ENCODE measurements around the gene PABPN1L. TPM values are rescaled to one million over a fixed set of nuclear protein-coding genes. Genes with fewer than 3 reads are reported as not detected.

The PABPN1L gene
- total RNA-seq: not detected in 2 replicates

DNA sequence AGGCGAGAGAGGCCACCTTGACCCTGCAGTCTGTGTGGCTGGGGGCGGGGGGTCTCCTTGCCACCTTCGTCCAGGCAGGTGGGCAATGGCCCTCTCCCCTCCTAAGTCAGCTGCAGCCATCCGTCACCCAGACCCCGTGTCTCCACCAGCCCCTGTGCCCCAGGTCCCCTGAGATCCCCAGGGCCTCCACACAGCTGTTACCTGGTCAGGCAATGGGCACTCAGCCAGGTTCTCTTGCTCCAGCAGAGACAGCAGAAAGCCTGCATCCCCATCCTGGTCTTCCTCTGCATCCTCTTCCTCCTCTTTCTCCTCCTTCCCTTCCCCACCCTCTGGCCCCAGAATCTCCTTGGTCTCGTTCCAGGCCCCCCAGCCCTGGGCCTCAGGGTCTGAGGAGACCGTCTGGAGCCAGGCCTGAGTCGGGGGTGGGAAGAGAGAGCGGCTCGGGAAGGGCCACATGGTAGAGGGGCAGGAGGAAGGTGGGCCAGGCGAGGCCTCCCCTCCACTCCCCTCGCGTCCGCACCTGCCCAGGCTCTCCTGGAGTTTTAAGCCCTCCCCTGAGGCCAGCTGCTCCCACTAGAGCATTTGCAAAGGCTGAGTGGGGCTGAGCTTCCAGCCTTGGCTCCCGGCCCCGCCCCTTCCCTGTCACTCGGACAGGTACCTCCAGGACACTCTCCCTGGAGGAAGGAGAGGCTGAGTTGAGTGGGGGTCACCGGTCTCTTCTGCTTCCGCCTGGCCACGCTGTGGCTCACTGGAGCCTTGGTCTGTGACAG lies at the start of gene PABPN1L:
PABPN1L (minus strand) TSS at position 510 of the 770 bp plus-strand sequence; CDS start at position 456, 54 bp downstream.

DNA sequence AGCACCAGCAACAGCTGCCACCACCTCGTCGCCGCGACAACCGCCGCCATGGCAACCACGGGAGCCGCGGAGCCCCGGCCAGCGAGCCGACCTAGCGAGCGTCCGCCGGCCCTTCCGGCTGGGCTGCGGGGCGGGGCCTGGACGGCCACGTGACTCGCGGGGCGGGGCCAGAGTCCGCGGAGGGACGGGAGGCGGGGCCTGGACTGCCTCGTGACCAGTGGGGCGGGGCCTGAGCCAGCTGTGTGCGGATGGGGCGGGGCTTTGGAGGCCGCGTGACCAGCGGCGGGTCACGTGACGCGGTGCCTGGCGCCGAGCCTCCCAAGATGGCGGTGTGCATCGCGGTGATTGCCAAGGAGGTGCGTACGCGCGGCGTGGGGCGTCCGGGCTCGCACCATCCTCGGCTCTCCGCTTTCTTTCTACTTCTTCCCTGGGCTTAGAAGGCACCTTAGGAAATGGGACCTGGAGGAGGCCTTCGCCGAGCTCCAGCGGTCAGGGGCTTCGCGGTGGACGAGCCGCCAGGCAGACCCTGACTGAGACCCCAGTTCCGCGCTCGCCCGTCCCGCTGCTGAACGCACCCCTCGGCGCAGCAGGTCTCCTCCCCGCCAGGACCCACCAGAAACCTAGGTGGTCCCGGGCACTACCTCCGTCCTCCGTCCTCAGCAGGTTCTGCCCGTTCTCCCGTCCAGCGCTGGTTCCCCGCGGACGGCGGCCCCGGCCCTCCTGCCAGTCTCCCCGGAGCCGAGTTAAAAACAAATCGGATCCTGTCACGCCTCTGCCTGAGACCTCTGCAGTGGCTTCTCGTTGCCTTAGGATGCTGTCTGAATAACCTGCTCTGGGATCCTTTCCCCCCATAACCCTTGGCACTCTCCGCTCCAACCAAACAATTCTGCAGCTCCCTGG lies 9.4 kb downstream of the PABPN1L start, which contains the start of the genes GALNS and TRAPPC2L:
GALNS (minus strand) TSS at position 120 of the 900 bp plus-strand sequence; CDS start at position 50, 70 bp downstream.
TRAPPC2L (plus strand) TSS at position 300 of the 900 bp plus-strand sequence; CDS start at position 324, 24 bp downstream.

Other genes with a start within 250 kb of the PABPN1L start
- not detected in 2 replicates for gene IL17C, start 228.1 kb downstream of the PABPN1L start, total RNA-seq
- gene CYBA, start 215.6 kb downstream of the PABPN1L start, total RNA-seq: 311 and 407 TPM in 2 replicates
- 117 and 128 TPM in 2 replicates for gene MVD, start 203.6 kb downstream of the PABPN1L start, total RNA-seq
- under 0.01 TPM in 1 of 2 replicates, not detected in the other for gene SNAI3, start 180.2 kb downstream of the PABPN1L start, total RNA-seq
- gene RNF166, start 160.3 kb downstream of the PABPN1L start, total RNA-seq: 11.0 and 14.8 TPM in 2 replicates
- gene CTU2, start 160.2 kb downstream of the PABPN1L start, total RNA-seq: 14.6 and 21.0 TPM in 2 replicates
- 117 and 159 TPM in 2 replicates for gene PIEZO1, start 81.4 kb downstream of the PABPN1L start, total RNA-seq
- gene CDT1, start 62.9 kb downstream of the PABPN1L start, total RNA-seq: 1.2 and 1.6 TPM in 2 replicates
- gene APRT, start 54.7 kb downstream of the PABPN1L start, total RNA-seq: 61.8 and 78.5 TPM in 2 replicates
- 18.5 and 25.1 TPM in 2 replicates for gene GALNS, start 9.7 kb downstream of the PABPN1L start, total RNA-seq
- gene TRAPPC2L, start 9.5 kb downstream of the PABPN1L start, total RNA-seq: 55.5 and 83.8 TPM in 2 replicates
- gene CBFA2T3, start 110.5 kb upstream of the PABPN1L start, total RNA-seq: not detected in 2 replicates
- gene ACSF3, start 227.2 kb upstream of the PABPN1L start, total RNA-seq: 19.3 and 24.7 TPM in 2 replicates

Measured in smooth muscle cell of bladder (primary cell).